Measurements from ENCODE around the gene AK4.
"Not testable (repeated sequence)": the region's sequence is repeated elsewhere in the genome, so short reads cannot be mapped to it uniquely, and the experiment has no call there.

The AK4 gene

GRCh38 chr1:65232461-65232990 lies 84.5 kb downstream of the AK4 start:
- no peaks in the 10 kb centered on the region for H3K27me3 ChIP-seq (ENCODE audit: control insufficient read depth, low read length)
- no peaks in the 10 kb centered on the region for H3K79me2 ChIP-seq (ENCODE audit: control insufficient read depth, low read length)
- H4K20me1 ChIP-seq (ENCODE audit: control insufficient read depth, insufficient read depth, low read depth, low read length) = no peaks in the 10 kb centered on the region
- no peak overlapping the region for H3K27ac ChIP-seq (ENCODE audit: low read depth, low read length)
- no peaks in the 10 kb centered on the region for H3F3A ChIP-seq (ENCODE audit: control insufficient read depth, insufficient read depth)
- no peak overlapping the region for H3K4me3 ChIP-seq (ENCODE audit: low read length)
- H3K36me3 ChIP-seq (ENCODE audit: control insufficient read depth, low read length) = no peaks in the 10 kb centered on the region
- H3K9me2 ChIP-seq (replicated peaks; ENCODE audit: control insufficient read depth, low read length) = no peaks in the 10 kb centered on the region
- no peak overlapping the region for H3K4me2 ChIP-seq (ENCODE audit: low read length)
- H3K4me1 ChIP-seq (ENCODE audit: control insufficient read depth, low read length) = no peaks in the 10 kb centered on the region
- no peak for TF ChIP-seq CTCF (IDR thresholded peaks at IDR 0.05; ENCODE audit: low read depth, low read length, poor library complexity, severe bottlenecking)
- TF ChIP-seq EZH2phosphoT487 (IDR thresholded peaks at IDR 0.05; ENCODE audit: borderline replicate concordance, low read length) = no peak
- no peaks in the 10 kb centered on the region for H3K9me3 ChIP-seq (ENCODE audit: control insufficient read depth, insufficient read depth, low read length)

GRCh38 chr1:65233782-65234181 lies 85.8 kb downstream of the AK4 start:
- Histone ChIP-seq H4K20me1 (ENCODE audit: control insufficient read depth, insufficient read depth, low read depth, low read length) (no peaks in the 10 kb centered on the region), H3K4me3 (ENCODE audit: low read length) (no peak overlapping the region), H3K4me2 (ENCODE audit: low read length) (no peak overlapping the region), H3K27me3 (ENCODE audit: control insufficient read depth, low read length) (no peaks in the 10 kb centered on the region), H3K9me2 (replicated peaks; ENCODE audit: control insufficient read depth, low read length) (no peaks in the 10 kb centered on the region), H3F3A (ENCODE audit: control insufficient read depth, insufficient read depth) (no peaks in the 10 kb centered on the region), H3K36me3 (ENCODE audit: control insufficient read depth, low read length) (no peaks in the 10 kb centered on the region), H3K9me3 (ENCODE audit: control insufficient read depth, insufficient read depth, low read length) (no peaks in the 10 kb centered on the region), H3K4me1 (ENCODE audit: control insufficient read depth, low read length) (no peaks in the 10 kb centered on the region), H3K27ac (ENCODE audit: low read depth, low read length) (no peak overlapping the region), H3K79me2 (ENCODE audit: control insufficient read depth, low read length) (no peaks in the 10 kb centered on the region)
- TF ChIP-seq CTCF (IDR thresholded peaks at IDR 0.05; ENCODE audit: low read depth, low read length, poor library complexity, severe bottlenecking) = no peak
- no peak for TF ChIP-seq EZH2phosphoT487 (IDR thresholded peaks at IDR 0.05; ENCODE audit: borderline replicate concordance, low read length)

GRCh38 chr1:65235867-65236805 lies 88.1 kb downstream of the AK4 start:
- Histone ChIP-seq H3K79me2 (ENCODE audit: control insufficient read depth, low read length) (no peaks in the 10 kb centered on the region), H3K27me3 (ENCODE audit: control insufficient read depth, low read length) (no peaks in the 10 kb centered on the region), H3K9me2 (replicated peaks; ENCODE audit: control insufficient read depth, low read length) (no peaks in the 10 kb centered on the region), H4K20me1 (ENCODE audit: control insufficient read depth, insufficient read depth, low read depth, low read length) (no peaks in the 10 kb centered on the region), H3K4me2 (ENCODE audit: low read length) (no peak overlapping the region), H3K4me1 (ENCODE audit: control insufficient read depth, low read length) (no peaks in the 10 kb centered on the region), H3K27ac (ENCODE audit: low read depth, low read length) (no peak overlapping the region), H3F3A (ENCODE audit: control insufficient read depth, insufficient read depth) (no peaks in the 10 kb centered on the region), H3K4me3 (ENCODE audit: low read length) (no peak overlapping the region), H3K9me3 (ENCODE audit: control insufficient read depth, insufficient read depth, low read length) (no peaks in the 10 kb centered on the region), H3K36me3 (ENCODE audit: control insufficient read depth, low read length) (no peaks in the 10 kb centered on the region)
- TF ChIP-seq EZH2phosphoT487 (IDR thresholded peaks at IDR 0.05; ENCODE audit: borderline replicate concordance, low read length) (no peak), CTCF (IDR thresholded peaks at IDR 0.05; ENCODE audit: low read depth, low read length, poor library complexity, severe bottlenecking) (peak; percentile 70)

GRCh38 chr1:65237088-65237487 lies 89.1 kb downstream of the AK4 start:
- not testable (repeated sequence) for H3K27me3 ChIP-seq (ENCODE audit: control insufficient read depth, low read length); H3K79me2 ChIP-seq (ENCODE audit: control insufficient read depth, low read length); H3K4me1 ChIP-seq (ENCODE audit: control insufficient read depth, low read length); H3K4me2 ChIP-seq (ENCODE audit: low read length); H4K20me1 ChIP-seq (ENCODE audit: control insufficient read depth, insufficient read depth, low read depth, low read length); H3K36me3 ChIP-seq (ENCODE audit: control insufficient read depth, low read length); H3F3A ChIP-seq (ENCODE audit: control insufficient read depth, insufficient read depth); H3K27ac ChIP-seq (ENCODE audit: low read depth, low read length); H3K4me3 ChIP-seq (ENCODE audit: low read length); H3K9me2 ChIP-seq (replicated peaks; ENCODE audit: control insufficient read depth, low read length); H3K9me3 ChIP-seq (ENCODE audit: control insufficient read depth, insufficient read depth, low read length)

All from DOHH2 (cell line).